ENCODE data around the gene PGLYRP4.

Gene PGLYRP4

DNA sequence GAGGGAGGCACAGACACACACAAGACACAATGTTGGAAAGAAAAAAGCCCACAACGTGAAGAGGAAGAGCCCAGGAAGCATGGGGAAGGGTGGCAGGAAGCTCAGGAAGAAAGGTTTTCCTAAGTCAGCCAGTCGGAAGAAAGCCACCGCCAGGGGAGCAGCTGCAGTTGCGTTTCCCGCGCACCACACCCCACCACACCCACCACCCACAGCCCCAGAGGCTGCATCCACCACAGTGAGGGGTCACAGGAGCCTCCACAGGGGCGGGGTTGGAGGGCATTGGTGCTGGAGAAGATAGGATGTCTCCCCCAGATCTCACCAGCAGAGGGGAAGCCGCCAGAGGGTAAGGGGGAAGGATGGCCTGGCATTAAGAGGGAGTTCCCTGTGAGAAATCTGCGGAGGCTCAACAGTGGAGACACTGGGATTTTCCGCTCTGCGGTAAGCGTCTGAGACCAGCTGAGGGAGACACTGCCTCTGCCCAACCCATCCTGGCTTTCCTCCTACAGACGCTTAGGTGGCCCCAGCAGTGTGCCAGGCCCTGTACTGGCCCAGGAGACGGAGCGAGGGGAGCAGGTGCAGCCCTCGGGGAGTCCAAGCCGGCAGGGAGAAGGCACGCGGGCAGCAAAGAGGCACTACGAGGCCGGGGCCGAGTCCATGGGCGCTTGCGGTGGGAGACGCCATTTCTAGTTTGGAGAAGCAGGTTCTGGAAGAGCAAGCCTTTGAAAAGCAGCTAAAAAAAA, 55.7 kb downstream of the PGLYRP4 start:
- Histone ChIP-seq H3K4me1 (ENCODE audit: control insufficient read depth, insufficient read depth, low read length) (no peaks in the 10 kb centered on the region), H3K9me3 (ENCODE audit: control insufficient read depth, low read length) (no peaks in the 10 kb centered on the region), H3K4me3 (ENCODE audit: insufficient read depth, low read depth, low read length) (no peak overlapping the region), H3K27ac (ENCODE audit: insufficient read depth, low read depth, low read length, poor library complexity, severe bottlenecking) (no peak overlapping the region), H3K36me3 (ENCODE audit: control insufficient read depth, insufficient read depth, low read length) (no peaks in the 10 kb centered on the region), H3K27me3 (ENCODE audit: control insufficient read depth, insufficient read depth, low read length, poor library complexity, severe bottlenecking) (no peaks in the 10 kb centered on the region)
- 84 to 85% methylated on average over 25 of the region's 25 CpGs for WGBS, 2 experiments

DNA sequence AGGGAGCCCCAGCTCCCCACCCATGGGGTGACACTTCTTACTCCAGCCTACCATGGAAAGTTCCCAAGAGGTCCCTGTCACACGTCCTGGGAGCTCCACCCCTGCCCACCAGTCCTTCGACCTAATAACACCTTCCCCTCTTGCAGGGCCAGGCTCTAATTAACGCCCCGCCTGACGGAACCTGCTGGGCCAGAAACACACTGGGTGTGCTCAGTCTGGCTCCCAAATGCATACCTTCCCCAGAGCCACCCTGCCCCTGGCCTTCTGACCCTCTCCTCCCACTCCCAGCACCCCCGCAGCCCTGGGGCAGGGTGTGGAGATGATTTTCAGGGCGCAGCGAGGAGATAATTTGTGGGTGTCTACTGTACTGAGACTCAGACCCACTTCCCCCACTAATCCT, 56.5 kb downstream of the PGLYRP4 start:
- Histone ChIP-seq H3K4me1 (ENCODE audit: control insufficient read depth, insufficient read depth, low read length) (no peaks in the 10 kb centered on the region), H3K9me3 (ENCODE audit: control insufficient read depth, low read length) (no peaks in the 10 kb centered on the region), H3K36me3 (ENCODE audit: control insufficient read depth, insufficient read depth, low read length) (no peaks in the 10 kb centered on the region), H3K27me3 (ENCODE audit: control insufficient read depth, insufficient read depth, low read length, poor library complexity, severe bottlenecking) (no peaks in the 10 kb centered on the region), H3K4me3 (ENCODE audit: insufficient read depth, low read depth, low read length) (no peak overlapping the region), H3K27ac (ENCODE audit: insufficient read depth, low read depth, low read length, poor library complexity, severe bottlenecking) (no peak overlapping the region)
- WGBS, 2 experiments: 76 to 81% methylated on average over 5 to 8 of the region's 8 CpGs

DNA sequence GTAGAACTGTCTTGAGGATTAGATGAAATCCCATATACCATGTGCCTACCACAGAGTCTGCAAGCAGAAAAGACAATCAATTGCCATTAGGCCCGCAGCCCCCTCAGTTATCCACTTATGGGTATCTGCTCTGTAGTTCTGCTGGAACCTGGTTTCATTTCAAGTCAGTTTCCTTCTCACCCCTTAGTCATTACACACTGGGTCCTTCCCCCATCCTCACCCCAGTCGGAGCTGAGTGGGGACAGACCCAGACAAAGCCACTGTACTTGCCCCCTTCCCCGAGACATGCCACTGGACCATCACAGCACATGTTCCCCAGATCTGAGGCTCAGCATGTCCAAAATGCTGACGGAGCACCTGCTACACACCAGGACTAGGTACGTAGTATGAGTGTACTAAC, 57.1 kb downstream of the PGLYRP4 start:
- no peaks in the 10 kb centered on the region for H3K36me3 ChIP-seq (ENCODE audit: control insufficient read depth, insufficient read depth, low read length)
- no peaks in the 10 kb centered on the region for H3K4me1 ChIP-seq (ENCODE audit: control insufficient read depth, insufficient read depth, low read length)
- H3K9me3 ChIP-seq (ENCODE audit: control insufficient read depth, low read length): no peaks in the 10 kb centered on the region
- H3K27ac ChIP-seq (ENCODE audit: insufficient read depth, low read depth, low read length, poor library complexity, severe bottlenecking): no peak overlapping the region
- WGBS, 2 experiments: 90 to 93% methylated on average over 5 of the region's 5 CpGs
- H3K4me3 ChIP-seq (ENCODE audit: insufficient read depth, low read depth, low read length): no peak overlapping the region
- H3K27me3 ChIP-seq (ENCODE audit: control insufficient read depth, insufficient read depth, low read length, poor library complexity, severe bottlenecking): no peaks in the 10 kb centered on the region

DNA sequence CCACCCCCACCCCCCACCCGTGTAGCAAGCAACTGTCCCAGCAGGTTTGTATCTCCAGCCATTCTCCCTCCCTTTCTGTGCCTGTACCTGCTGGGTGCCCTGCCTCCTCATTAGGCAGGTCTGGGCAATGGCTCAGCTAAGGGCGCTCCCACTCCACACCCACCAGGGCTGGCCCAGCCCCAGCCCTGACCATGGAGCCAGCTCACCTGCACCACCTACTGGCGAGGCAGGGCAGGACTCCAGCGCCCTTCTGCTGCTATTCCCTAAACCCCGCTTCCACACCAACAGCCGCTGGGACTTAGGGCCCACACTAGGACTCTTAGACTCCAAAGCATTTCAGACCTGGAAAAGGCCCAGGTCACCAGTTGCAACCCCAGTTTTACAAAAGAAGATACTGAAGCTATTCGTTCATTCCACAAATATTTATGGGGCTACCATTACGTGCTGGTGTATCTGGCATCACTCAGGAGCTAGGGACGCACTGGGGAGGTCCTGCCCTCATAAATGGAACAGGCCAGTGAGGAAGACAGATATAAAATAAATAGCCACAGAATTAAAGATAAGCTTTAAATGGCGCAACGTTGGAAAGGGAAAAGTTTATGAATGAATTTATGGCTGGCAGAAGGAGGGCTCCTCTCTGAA, 59.9 kb downstream of the PGLYRP4 start:
- Histone ChIP-seq H3K4me3 (ENCODE audit: insufficient read depth, low read depth, low read length) (no peak overlapping the region), H3K27ac (ENCODE audit: insufficient read depth, low read depth, low read length, poor library complexity, severe bottlenecking) (no peak overlapping the region), H3K4me1 (ENCODE audit: control insufficient read depth, insufficient read depth, low read length) (no peaks in the 10 kb centered on the region), H3K27me3 (ENCODE audit: control insufficient read depth, insufficient read depth, low read length, poor library complexity, severe bottlenecking) (no peaks in the 10 kb centered on the region), H3K36me3 (ENCODE audit: control insufficient read depth, insufficient read depth, low read length) (no peaks in the 10 kb centered on the region), H3K9me3 (ENCODE audit: control insufficient read depth, low read length) (no peaks in the 10 kb centered on the region)
- 70 to 75% methylated on average over 10 to 11 of the region's 11 CpGs for WGBS, 2 experiments
